ENCODE data around the gene ARSG.
"Not testable (repeated sequence)": the region's sequence is repeated elsewhere in the genome, so short reads cannot be mapped to it uniquely, and the experiment has no call there.

Gene ARSG

GRCh38 chr17:68334393-68334792 lies 43.1 kb downstream of the ARSG start:
- FAIRE-seq, result no peak

DNA sequence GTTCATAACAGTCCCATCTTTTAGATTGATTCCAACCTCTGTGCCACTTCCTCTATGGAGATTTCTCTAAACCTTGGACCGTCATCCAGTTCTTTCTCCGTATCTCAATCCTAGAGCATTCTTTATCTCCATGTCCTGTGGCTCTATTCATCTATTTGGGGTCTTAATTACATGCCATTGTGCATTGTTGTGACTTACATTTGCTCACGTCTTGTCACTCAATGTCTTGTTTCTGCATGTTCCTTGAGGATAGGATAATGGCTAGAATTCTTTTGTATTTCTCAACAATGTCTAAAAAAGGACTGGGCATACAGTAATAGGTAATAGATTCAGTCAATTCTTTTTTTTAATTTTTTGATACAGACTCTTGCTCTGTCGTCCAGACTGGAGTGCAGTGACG lies 50.2 kb downstream of the ARSG start:
- no peak for FAIRE-seq

- FAIRE-seq, result no peak
Observed at GRCh38 chr17:68343976-68344375, 52.7 kb downstream of the ARSG start.

- no peak for FAIRE-seq
Observed at GRCh38 chr17:68344701-68345136, 53.4 kb downstream of the ARSG start.

DNA sequence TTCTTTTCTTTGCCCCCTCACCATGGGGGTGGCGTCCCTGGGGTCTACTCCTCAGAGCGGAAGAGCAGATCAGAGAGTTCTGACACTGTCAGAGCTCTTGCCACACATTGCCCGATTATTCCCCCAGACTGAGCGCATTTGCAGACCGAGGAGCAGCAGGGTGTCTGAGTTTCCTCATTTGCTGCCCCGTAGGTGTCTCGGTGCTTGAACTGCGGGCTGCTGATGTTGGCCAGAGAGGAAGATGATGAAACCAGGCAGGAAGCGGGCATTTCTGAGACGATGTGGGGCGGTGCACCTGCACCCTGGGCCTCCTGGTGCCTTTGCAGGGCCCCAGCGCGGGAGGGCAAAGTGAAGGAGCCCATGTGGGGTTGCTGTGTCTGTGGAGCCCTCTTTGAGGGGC lies 55.2 kb downstream of the ARSG start:
- FAIRE-seq, result no peak

- no peak for FAIRE-seq
Observed at GRCh38 chr17:68347380-68347779, 56.1 kb downstream of the ARSG start.

GRCh38 chr17:68349157-68349556 lies 57.9 kb downstream of the ARSG start:
- no peak for FAIRE-seq

DNA sequence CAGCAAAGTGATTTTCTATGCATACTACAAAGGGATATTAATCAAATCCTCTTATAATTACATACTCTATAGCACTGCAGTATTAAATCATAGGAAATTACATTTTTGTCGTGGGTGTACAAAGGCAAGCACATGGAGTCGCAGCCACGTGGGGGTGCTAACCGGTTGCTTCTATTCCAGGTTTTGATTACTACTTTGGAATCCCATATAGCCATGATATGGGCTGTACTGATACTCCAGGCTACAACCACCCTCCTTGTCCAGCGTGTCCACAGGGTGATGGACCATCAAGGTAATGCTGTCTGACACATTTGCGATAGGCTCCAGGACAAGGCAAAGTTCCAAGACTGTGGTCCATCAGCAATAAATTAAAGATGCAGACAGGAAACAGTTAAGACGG lies 60.1 kb downstream of the ARSG start:
- FAIRE-seq, result no peak

DNA sequence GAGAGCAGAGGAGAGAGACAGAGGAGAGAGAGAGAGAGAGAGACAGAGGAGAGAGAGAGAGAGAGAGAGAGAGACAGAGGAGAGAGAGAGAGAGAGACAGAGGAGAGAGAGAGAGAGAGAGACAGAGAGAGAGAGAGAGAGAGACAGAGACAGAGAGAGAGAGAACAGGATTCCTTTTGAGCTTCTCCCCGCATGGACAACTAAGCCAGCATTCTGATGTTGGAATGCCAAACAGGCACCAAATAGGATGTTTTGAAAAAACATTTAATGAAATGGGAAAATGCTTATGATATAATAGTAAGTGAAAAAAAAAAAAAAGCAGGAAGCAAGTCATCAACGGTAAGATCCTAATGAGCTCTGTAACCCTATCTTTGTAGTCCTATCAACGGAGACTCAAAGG lies 60.7 kb downstream of the ARSG start:
- FAIRE-seq, result no peak

DNA sequence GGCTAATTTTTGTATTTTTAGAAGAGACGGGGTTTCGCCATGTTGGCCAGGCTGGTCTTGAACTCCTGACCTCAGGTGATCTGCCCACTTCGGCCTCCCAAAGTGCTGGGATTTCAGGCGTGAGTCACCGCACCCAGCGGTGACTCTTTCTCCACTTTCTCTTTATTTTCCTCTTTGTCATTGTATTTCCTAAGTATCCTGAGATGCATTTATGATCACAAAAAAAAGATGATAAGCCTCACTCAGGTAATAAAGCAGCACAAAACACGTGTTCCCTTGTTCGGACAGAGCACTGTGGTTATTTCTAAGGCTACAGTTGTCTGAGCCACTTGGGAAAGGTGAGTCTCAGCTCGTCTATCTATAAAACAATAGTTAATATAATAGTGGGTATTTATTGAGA lies 61.4 kb downstream of the ARSG start:
- not testable (repeated sequence) for FAIRE-seq

DNA sequence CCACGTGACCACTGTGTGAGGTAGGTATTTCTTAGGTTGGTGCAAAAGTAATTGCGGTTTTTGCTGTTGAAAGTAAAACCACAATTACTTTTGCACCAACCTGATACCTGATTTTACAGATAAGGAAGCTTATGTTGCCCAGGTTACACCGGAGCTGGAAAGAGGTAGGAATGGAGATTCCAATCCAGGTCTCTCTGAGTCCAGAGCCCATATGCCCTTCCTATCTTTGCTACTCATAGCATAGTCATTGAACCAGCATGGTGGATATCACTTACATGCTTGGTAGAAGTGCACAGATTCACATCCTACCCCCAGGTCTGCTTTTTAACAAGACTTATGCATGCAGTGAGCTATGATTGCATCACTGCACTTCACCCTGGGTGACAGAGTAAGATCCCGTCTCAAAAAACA lies 61.8 kb downstream of the ARSG start:
- no peak for FAIRE-seq

GRCh38 chr17:68354311-68354710 lies 63.0 kb downstream of the ARSG start:
- FAIRE-seq, result not testable (repeated sequence)

DNA sequence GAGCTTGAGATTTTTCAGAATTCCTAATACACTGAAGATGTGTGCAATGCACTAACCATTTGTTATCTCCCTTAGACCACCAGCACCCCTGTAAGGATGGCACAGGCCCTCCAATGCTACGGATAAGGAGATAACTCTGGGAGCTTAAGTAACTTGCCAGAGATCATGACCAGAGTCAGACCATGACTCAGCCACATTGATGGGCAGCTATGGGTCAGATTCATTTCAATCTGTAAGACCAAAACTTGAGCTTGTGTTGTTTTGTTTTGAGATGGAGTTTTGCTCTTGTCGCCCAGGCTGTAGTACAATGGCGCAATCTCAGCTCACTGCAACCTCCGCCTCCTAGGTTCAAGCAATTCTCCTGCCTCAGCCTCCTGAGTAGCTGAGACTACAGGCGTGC lies 63.8 kb downstream of the ARSG start:
- not testable (repeated sequence) for FAIRE-seq

GRCh38 chr17:68356520-68356919 lies 65.2 kb downstream of the ARSG start:
- no peak for FAIRE-seq

DNA sequence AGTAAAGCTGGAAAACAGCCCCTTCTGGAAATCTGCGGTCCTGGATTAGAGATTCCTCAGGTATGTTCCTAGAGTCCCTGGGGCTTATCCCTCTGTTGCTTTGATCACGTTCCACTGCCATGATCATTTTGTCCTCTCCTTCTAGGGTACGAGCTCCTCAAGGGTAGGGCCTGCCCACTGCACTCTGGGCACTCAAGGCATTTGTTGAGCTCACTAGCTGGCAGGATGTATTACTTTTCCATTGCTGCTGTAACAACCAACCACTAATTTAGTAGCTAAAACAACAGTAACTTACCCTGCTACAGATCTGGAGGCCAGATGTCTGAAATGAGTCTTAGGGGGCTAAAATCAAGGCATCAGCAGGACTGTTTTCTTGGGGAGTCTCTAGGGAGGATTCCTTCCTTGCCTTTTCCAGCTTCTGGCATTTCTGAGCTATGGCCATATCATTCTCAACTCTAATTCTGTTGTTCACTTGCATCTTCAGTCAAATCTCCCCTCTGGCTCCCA lies 65.7 kb downstream of the ARSG start:
- FAIRE-seq, result no peak

- FAIRE-seq, result no peak
Observed at GRCh38 chr17:68357886-68358285, 66.6 kb downstream of the ARSG start.

- FAIRE-seq, result no peak
Observed at GRCh38 chr17:68359791-68360535, 68.7 kb downstream of the ARSG start.

GRCh38 chr17:68365469-68365868 lies 74.2 kb downstream of the ARSG start:
- no peak for FAIRE-seq

GRCh38 chr17:68368387-68368786 lies 77.1 kb downstream of the ARSG start:
- no peak for FAIRE-seq

DNA sequence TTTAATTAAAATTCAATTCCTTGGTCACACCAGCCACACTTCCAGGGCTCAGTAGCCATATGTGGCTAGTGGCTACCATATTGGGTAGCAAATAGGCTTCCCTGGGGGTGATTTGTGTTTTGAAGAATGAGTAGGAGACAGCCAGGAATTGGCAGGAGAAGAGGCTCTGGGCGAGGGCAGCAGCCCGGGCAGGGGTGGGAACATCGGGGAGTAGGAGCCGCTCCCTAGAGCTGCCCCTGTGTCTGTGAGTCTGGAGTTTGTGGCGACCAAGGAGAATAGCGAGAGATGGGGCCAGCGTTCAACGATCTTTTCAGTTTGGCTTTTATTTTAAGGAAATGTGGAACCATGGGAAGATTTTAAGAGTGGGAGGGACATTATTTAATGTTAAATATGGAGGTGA lies 84.3 kb downstream of the ARSG start:
- no peak for FAIRE-seq

DNA sequence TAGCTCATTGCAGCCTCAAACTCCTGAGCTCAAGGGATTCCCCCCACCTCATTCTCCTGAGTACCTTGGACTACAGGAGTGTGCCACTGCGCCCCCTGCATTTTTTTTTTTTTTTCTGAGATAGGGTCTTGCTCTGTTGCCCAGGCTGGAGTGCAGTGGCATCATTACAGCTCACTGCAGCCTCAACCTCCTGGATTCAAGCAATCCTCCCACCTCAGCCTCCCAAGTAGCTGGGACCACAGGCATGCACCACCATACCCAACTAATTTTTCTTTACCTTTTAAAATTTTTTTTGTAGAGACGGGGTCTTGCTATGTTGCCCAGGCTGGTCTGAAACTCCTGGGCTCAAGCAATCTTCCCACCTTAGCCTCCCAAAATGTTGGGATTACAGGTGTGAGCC lies 84.9 kb downstream of the ARSG start:
- FAIRE-seq, result not testable (repeated sequence)

DNA sequence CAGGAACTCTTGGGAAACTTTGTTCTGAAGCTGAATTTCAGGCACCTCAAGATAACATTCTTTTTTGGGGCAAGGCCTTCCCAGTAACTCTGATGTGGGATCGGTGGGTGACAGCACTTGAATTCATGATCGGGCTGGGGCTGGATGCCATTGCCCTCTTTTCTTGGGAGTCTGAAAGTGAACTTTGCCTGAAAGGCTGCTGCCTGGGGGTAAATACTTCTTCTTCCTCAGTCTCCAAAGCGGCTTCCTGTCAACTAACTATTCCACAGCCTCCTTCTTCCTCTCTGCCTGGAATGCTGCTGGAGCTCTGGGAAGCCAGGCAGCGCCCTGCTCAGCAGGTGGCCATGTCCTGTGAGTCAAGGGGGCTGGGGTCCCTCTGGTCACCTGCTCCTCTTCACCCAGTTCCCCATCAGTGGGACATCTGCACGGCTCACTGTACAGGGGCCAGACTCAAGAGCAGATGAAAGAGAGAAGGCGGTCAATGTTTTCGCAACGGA lies 86.5 kb downstream of the ARSG start:
- no peak for FAIRE-seq

GRCh38 chr17:68378268-68379176 lies 87.2 kb downstream of the ARSG start:
- no peak for FAIRE-seq

GRCh38 chr17:68379177-68379510 lies 87.8 kb downstream of the ARSG start:
- FAIRE-seq, result no peak
